K562 treated with DMSO at 1 percent for 4 hours (cell line): ENCODE measurements around the gene ACTA2. TPM values are rescaled to one million over a fixed set of nuclear protein-coding genes. Genes with fewer than 3 reads are reported as not detected.

Experiments used
- total RNA-seq: library from RNA; unstranded; fragments of 300-600 nt; gene quantifications from 2 replicates; pipeline ENCODE4 v1.2.3, GENCODE V29; 2022; ENCODE audit not compliant: insufficient read depth

The ACTA2 gene
- 0.70 and 1.5 TPM in 2 replicates for total RNA-seq

DNA sequence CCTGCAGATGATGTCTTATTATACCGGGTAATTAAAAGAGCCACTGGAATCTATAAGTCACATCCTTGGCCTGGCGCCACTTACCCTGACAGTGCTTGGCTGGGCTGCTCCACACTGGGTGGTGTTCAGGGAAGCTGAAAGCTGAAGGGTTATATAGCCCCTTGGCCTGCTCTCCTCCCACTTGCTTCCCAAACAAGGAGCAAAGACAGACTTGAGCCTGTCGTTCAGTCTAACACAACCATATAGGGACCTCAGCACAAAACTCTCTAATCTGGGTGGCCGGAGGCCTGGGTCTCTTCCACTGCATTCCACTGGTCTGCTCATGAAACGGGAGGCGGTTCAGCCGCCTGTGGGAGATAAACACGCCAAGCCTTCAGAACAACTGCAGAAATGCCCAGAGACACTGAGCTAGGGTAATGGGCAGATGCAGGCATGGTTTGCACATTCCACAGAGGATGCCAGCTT lies at the start of gene ACTA2:
ACTA2 (minus strand) TSS at position 127 of the 465 bp plus-strand sequence. CDS start 3,843 bp downstream, outside the sequence.

DNA sequence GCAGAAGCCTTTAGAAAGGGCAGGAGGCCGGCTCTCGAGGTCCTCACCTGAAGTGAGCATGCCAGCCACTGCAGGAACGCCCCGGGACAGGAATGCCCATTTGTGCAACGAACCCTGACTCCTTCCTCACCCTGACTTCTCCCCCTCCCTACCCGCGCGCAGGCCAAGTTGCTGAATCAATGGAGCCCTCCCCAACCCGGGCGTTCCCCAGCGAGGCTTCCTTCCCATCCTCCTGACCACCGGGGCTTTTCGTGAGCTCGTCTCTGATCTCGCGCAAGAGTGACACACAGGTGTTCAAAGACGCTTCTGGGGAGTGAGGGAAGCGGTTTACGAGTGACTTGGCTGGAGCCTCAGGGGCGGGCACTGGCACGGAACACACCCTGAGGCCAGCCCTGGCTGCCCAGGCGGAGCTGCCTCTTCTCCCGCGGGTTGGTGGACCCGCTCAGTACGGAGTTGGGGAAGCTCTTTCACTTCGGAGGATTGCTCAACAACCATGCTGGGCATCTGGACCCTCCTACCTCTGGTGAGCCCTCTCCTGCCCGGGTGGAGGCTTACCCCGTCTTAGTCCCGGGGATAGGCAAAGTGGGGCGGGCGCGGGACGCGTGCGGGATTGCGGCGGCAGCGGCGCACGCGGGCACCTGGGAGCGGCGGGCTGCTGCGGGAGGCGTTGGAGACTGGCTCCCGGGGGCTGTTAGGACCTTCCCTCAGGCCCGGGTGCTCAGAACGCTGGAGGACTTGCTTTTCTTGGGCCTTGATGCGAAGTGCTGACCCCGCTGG lies 38.0 kb upstream of the ACTA2 start, which contains the start of gene FAS:
FAS (plus strand) TSS at position 415 of the 777 bp plus-strand sequence; CDS start at position 494, 79 bp downstream.

Other genes starting within 250 kb of the ACTA2 start
- gene LIPK, start 246.5 kb downstream of the ACTA2 start, total RNA-seq: not detected in 2 replicates
- not detected in 2 replicates for gene LIPN, start 192.8 kb downstream of the ACTA2 start, total RNA-seq
- gene LIPM, start 150.0 kb downstream of the ACTA2 start, total RNA-seq: not detected in 2 replicates
- gene ANKRD22, start 100.9 kb downstream of the ACTA2 start, total RNA-seq: not detected in 2 replicates
- not detected in 2 replicates for gene STAMBPL1, start 72.5 kb downstream of the ACTA2 start, total RNA-seq
- gene FAS, start 38.0 kb upstream of the ACTA2 start, total RNA-seq: not detected in 2 replicates